ENCODE results near the gene OPTN.

OPTN gene

GRCh38 chr10:13103554-13103953 is 3.6 kb downstream of the OPTN start:
- no peak for TF ChIP-seq CTCF (IDR thresholded peaks at IDR 0.05; ENCODE audit: insufficient read depth, low read length, missing control alignments)
- H3K4me3 ChIP-seq (ENCODE audit: low read depth, low read length): no peak overlapping the region
- DNase-seq (ENCODE audit: low read depth, low spot score): no peak
- ChIA-PET CTCF (interaction anchor here (0.9 to 1.1 kb wide), 2 partner anchors 9 to 393 kb away, joined by 3 to 4 read pairs; no protein-coding TSS in a partner anchor), POLR2A (no interaction called here)

- POLR2A ChIA-PET: no interaction called here
- CTCF ChIA-PET: interaction anchor here (1.1 kb wide), 1 partner anchor 8 kb away, joined by 3 read pairs; no protein-coding TSS in a partner anchor
- no peak for TF ChIP-seq CTCF (IDR thresholded peaks at IDR 0.05; ENCODE audit: insufficient read depth, low read length, missing control alignments)
- no peak for DNase-seq (ENCODE audit: low read depth, low spot score)
- no peak overlapping the region for H3K4me3 ChIP-seq (ENCODE audit: low read depth, low read length)
These were observed 4.7 kb downstream of the OPTN start for GRCh38 chr10:13104697-13105096.

- no peak for DNase-seq (ENCODE audit: low read depth, low spot score)
- no peak overlapping the region for H3K4me3 ChIP-seq (ENCODE audit: low read depth, low read length)
- ChIA-PET CTCF (interaction anchor here (0.7 kb wide), 1 partner anchor 11 kb away, joined by 3 read pairs; no protein-coding TSS in a partner anchor), POLR2A (no interaction called here)
- no peak for TF ChIP-seq CTCF (IDR thresholded peaks at IDR 0.05; ENCODE audit: insufficient read depth, low read length, missing control alignments)
These were observed 5.2 kb downstream of the OPTN start for GRCh38 chr10:13105184-13105583.

GRCh38 chr10:13106387-13107045 is 6.6 kb downstream of the OPTN start:
- DNase-seq (ENCODE audit: low read depth, low spot score): no peak
- ChIA-PET CTCF (no interaction called here), POLR2A (no interaction called here)
- no peak overlapping the region for H3K4me3 ChIP-seq (ENCODE audit: low read depth, low read length)
- no peak for TF ChIP-seq CTCF (IDR thresholded peaks at IDR 0.05; ENCODE audit: insufficient read depth, low read length, missing control alignments)

- ChIA-PET CTCF (interaction anchor here (1.8 kb wide), 1 partner anchor 11 kb away, joined by 6 read pairs; the partner anchor contains the start of gene OPTN), POLR2A (interaction anchor here (0.6 kb wide), 1 partner anchor 7 kb away, joined by 3 read pairs; no protein-coding TSS in a partner anchor)
- no peak for DNase-seq (ENCODE audit: low read depth, low spot score)
- TF ChIP-seq CTCF (IDR thresholded peaks at IDR 0.05; ENCODE audit: insufficient read depth, low read length, missing control alignments): no peak
- H3K4me3 ChIP-seq (ENCODE audit: low read depth, low read length): no peak overlapping the region
These were observed 10.9 kb downstream of the OPTN start for GRCh38 chr10:13110908-13111307.

- ChIA-PET POLR2A (no interaction called here), CTCF (no interaction called here)
- no peak for DNase-seq (ENCODE audit: low read depth, low spot score)
- H3K4me3 ChIP-seq (ENCODE audit: low read depth, low read length): no peak overlapping the region
- TF ChIP-seq CTCF (IDR thresholded peaks at IDR 0.05; ENCODE audit: insufficient read depth, low read length, missing control alignments): no peak
These were observed 13.6 kb downstream of the OPTN start for GRCh38 chr10:13113544-13113943.

All from AG04449 (cell line).